Measurements from ENCODE around the gene CCDC187.
A peak's percentile ranks its signal among the peaks of the same experiment; 100 is the strongest.
"Not testable (repeated sequence)": the region's sequence is repeated elsewhere in the genome, so short reads cannot be mapped to it uniquely, and the experiment has no call there.

The CCDC187 gene

GRCh38 chr9:136326761-136327303 lies 22.9 kb upstream of the CCDC187 start:
- DNase-seq, result no peak

- peak; percentile 30 for DNase-seq
Observed at GRCh38 chr9:136326061-136326760, 22.3 kb upstream of the CCDC187 start.

GRCh38 chr9:136325358-136325757 lies 21.5 kb upstream of the CCDC187 start:
- DNase-seq, result no peak

- DNase-seq, result peak; percentile 50
Observed at GRCh38 chr9:136324501-136325300, 20.8 kb upstream of the CCDC187 start.

GRCh38 chr9:136323371-136323789 lies 19.5 kb upstream of the CCDC187 start:
- no peak for DNase-seq

GRCh38 chr9:136322756-136323330 lies 18.9 kb upstream of the CCDC187 start:
- DNase-seq, result no peak

- no peak for DNase-seq
Observed at GRCh38 chr9:136321561-136321960, 17.7 kb upstream of the CCDC187 start.

- DNase-seq, result not testable (repeated sequence)
Observed at GRCh38 chr9:136320972-136321371, 17.1 kb upstream of the CCDC187 start.

GRCh38 chr9:136319955-136320354 lies 16.1 kb upstream of the CCDC187 start:
- DNase-seq, result not testable (repeated sequence)

GRCh38 chr9:136319244-136319643 lies 15.3 kb upstream of the CCDC187 start:
- DNase-seq, result not testable (repeated sequence)

GRCh38 chr9:136318776-136319241 lies 14.9 kb upstream of the CCDC187 start:
- DNase-seq, result no peak

- DNase-seq, result no peak
Observed at GRCh38 chr9:136318111-136318775, 14.3 kb upstream of the CCDC187 start.

GRCh38 chr9:136317695-136318094 lies 13.8 kb upstream of the CCDC187 start:
- no peak for DNase-seq

- no peak for DNase-seq
Observed at GRCh38 chr9:136316896-136317676, 13.2 kb upstream of the CCDC187 start.

GRCh38 chr9:136316271-136316751 lies 12.4 kb upstream of the CCDC187 start:
- no peak for DNase-seq

- no peak for DNase-seq
Observed at GRCh38 chr9:136314944-136315343, 11.1 kb upstream of the CCDC187 start.

- no peak for DNase-seq
Observed at GRCh38 chr9:136314056-136314416, 10.1 kb upstream of the CCDC187 start.

- DNase-seq, result no peak
Observed at GRCh38 chr9:136313111-136314055, 9.5 kb upstream of the CCDC187 start.

- peak; percentile 57 for DNase-seq
Observed at GRCh38 chr9:136312436-136312835, 8.5 kb upstream of the CCDC187 start.

GRCh38 chr9:136312009-136312375 lies 8.1 kb upstream of the CCDC187 start:
- no peak for DNase-seq

Data from NCI-H82 (cell line).